Pancreas (tissue), 10 donors: Measurements from ENCODE around the gene VGF. TPM values are rescaled to one million over a fixed set of nuclear protein-coding genes. Genes with fewer than 3 reads are reported as not detected.
A peak's percentile ranks its signal among the peaks of the same experiment; 100 is the strongest.
"Not testable (repeated sequence)": the region's sequence is repeated elsewhere in the genome, so short reads cannot be mapped to it uniquely, and the experiment has no call there.

Source experiments
- ATAC-seq, 4 donors: fragments of 200-7000 bp; cut with Tn5 transposase; one replicate each; pipeline versions ENCODE4 v1.8.0 to v1.9.1; 2020; ENCODE audit warnings: mild to moderate bottlenecking in 4 of 4, moderate library complexity in 4 of 4
- DNase-seq, 6 donors: peaks; one replicate each; pipeline ENCODE4 v3.0.0-alpha.2; 2020
- FAIRE-seq: peaks from 2 replicates; lab custom pipeline; 2012; peaks lifted over from hg19 to GRCh38; lab: Jason Lieb, UNC
- H3K27ac ChIP-seq, 4 donors: fragments of 200-600 bp; sonication (generic); 1 replicate in 3 of 4; 2 replicates in 1 of 4; pipeline versions ENCODE4 v1.5.0 to v1.8.0; 2020
- H3K27me3 ChIP-seq, 4 donors: fragments of 200-600 bp; one replicate each; pipeline ENCODE4 v1.8.0; 2021
- H3K36me3 ChIP-seq, 3 donors: fragments of 200-600 bp; sonication (generic) in 1 of 3; one replicate each; pipeline versions ENCODE4 v1.5.0 to v1.8.0; 2020 to 2021
- H3K4me1 ChIP-seq, 3 donors: fragments of 200-600 bp; one replicate each; pipeline ENCODE4 v1.8.0; 2021
- H3K4me3 ChIP-seq, 4 donors: fragments of 200-600 bp; sonication (generic) in 2 of 4; one replicate each; pipeline versions ENCODE4 v1.5.0 to v1.8.0; 2020 to 2021
- H3K9me3 ChIP-seq, 4 donors: fragments of 200-600 bp; one replicate each; pipeline ENCODE4 v1.8.0; 2021
- CTCF ChIP-seq, 4 donors: fragments of 200-600 bp; sonication (generic) in 3 of 4; IDR thresholded peaks; one replicate each; pipeline versions ENCODE4 v1.5.0 to v1.8.0; 2021; ENCODE audit warnings: antibody characterized with exemption in 4 of 4
- WGBS, 2 donors: extraction: QIAGEN DNeasy Blood & Tissue Kit; methylation state at CpG; one replicate each; pipeline ENCODE4 v1.1.7; 2013; 5-methylcytosine and 5-hydroxymethylcytosine counted together
- intact Hi-C, 3 donors: fragments of 100-400 bp; cut with DNase I; formaldehyde crosslinking; loops; one replicate each; pipeline versions ENCODE4 v1.11.1 to v1.14.2; 2022
- polyA plus RNA-seq, 2 donors: library from polyadenylated mRNA; stranded (reverse); fragments of 200-250 nt; gene quantifications; one replicate each; pipeline ENCODE4 v1.2.3, GENCODE V29; 2013
- total RNA-seq, 6 donors: library from RNA; stranded (reverse); fragmentation: NEBNext Ultra II Directional in 4 of 6; extraction: Animal tissue kit (Norgen Biotek cat#: 25700) in 4 of 6; gene quantifications; one replicate each; pipeline versions ENCODE4 v1.2.1 to v1.2.4, GENCODE V29; 2021 to 2023
- donor health status: healthy with polysubstance abuse.
- donor health status: DM: no; HTN: no; CAD: no; lungs with moderate emphysema.
- donor health status: DM: no; HTN: no; CAD: no.
- donor health status: control.
- donor health status: control.
- donor health status: Bipolar disorder and iron deficiency.
- donor health status: DM: yes; HTN: yes; CAD: no.
- donor health status: DM: no; HTN: no; CAD: no.
- donor health status: DM: no; HTN: no; CAD: no.
- donor health status: DM: yes; HTN: yes; CAD: no.

The VGF gene
- total and polyA plus RNA-seq, 8 donors: 1.3 to 82.7 (median 22.4) TPM

GRCh38 chr7:101202603-101202918, 37.2 kb upstream of the VGF start:
- Histone ChIP-seq H3K9me3 (no peaks in the 10 kb centered on the region), H3K4me3 (no peak overlapping the region), H3K27me3 (peaks cover 0 to 2% (median 0%) of the 10 kb centered on the region in 4 donors), H3K4me1 (peaks cover 0 to 3% (median 0%) of the 10 kb centered on the region in 3 donors), H3K36me3 (no peaks in the 10 kb centered on the region), H3K27ac (no peak overlapping the region)
- no peak for TF ChIP-seq CTCF (IDR thresholded peaks at IDR 0.05)
- WGBS, 2 donors: 81 to 83% methylated on average over 5 of the region's 5 CpGs
- no peak for DNase-seq
- no peak for ATAC-seq
- no peak for FAIRE-seq
- intact Hi-C loops: no loop called here

- Histone ChIP-seq H3K9me3 (no peaks in the 10 kb centered on the region), H3K4me3 (peak overlapping the region in 2 of 4 donors; percentile 18 to 39), H3K27me3 (peaks cover 0 to 2% (median 0%) of the 10 kb centered on the region in 4 donors), H3K27ac (no peak overlapping the region), H3K36me3 (no peaks in the 10 kb centered on the region), H3K4me1 (peaks cover 0 to 3% (median 0%) of the 10 kb centered on the region in 3 donors)
- DNase-seq (peak in 1 of 6 donors; percentile 70), ATAC-seq (peak; percentile 60 to 84 (median 70)), FAIRE-seq (no peak)
- no peak for TF ChIP-seq CTCF (IDR thresholded peaks at IDR 0.05)
- WGBS, 2 donors: 11 to 17% methylated on average over 58 to 75 of the region's 75 CpGs
- intact Hi-C loops: no loop called here
Measured at GRCh38 chr7:101201695-101202602, 36.6 kb upstream of the VGF start.

DNA sequence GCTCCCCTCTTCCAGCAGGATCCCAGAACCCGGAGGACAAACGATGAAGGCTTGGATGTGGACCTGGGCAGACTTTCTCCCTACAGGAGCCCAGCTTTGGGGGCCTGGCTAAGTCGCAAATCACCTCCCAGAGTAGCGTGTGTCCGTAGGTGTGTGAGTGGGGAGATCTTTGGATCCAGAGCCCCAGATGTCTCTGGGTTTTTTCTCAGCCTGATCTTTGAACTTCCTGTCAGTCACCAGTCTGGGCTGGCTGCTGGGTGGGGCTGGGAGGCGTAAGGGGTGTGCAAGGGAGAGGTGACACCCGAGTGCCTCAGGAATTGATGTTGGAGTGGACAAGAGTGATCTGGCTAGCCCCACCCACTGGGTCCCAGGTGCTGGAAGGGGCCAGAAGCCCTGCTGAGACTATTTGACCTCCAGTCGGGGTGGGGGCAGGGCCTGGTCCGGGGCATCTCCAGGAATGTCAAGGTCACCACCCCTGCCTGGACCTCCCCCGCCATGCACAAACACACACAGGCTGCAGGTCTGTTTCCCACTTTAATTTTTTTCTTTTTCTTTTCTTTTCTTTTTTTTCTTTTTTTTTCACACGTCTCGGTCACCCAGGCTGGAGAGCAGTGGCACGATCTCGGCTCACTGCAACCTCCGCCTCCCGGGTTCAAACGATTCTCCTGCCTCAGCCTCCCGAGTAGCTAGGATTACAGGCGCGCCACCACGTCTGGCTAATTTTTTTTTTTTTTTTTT, 35.7 kb upstream of the VGF start, which contains the start of gene MOGAT3:
MOGAT3 (minus strand) TSS at position 175 of the 738 bp plus-strand sequence. CDS start 182 bp downstream, outside the sequence.
- Histone ChIP-seq H3K27ac (no peak within 1 kb of the TSS), H3K4me3 (peak within 1 kb of the TSS in 2 of 4 donors; percentile 18 to 39), H3K36me3 (no peaks in the 10 kb centered on the region), H3K9me3 (no peaks in the 10 kb centered on the region), H3K27me3 (peaks cover 0 to 2% (median 0%) of the 10 kb centered on the region in 4 donors), H3K4me1 (peaks cover 0 to 3% (median 0%) of the 10 kb centered on the region in 3 donors)
- FAIRE-seq (no peak), DNase-seq (no peak), ATAC-seq (peak in 3 of 4 donors; percentile 21 to 48 (median 22))
- intact Hi-C loops: no loop called here
- TF ChIP-seq CTCF (IDR thresholded peaks at IDR 0.05): no peak
- WGBS, 2 donors: 29 to 33% methylated on average over 9 to 21 of the region's 21 CpGs

GRCh38 chr7:101200504-101200861, 35.1 kb upstream of the VGF start:
- FAIRE-seq (no peak), DNase-seq (no peak), ATAC-seq (no peak)
- intact Hi-C loops: no loop called here
- Histone ChIP-seq H3K36me3 (no peaks in the 10 kb centered on the region), H3K4me1 (peaks cover 0 to 3% (median 0%) of the 10 kb centered on the region in 3 donors), H3K27me3 (peaks cover 0 to 2% (median 0%) of the 10 kb centered on the region in 4 donors), H3K27ac (no peak overlapping the region), H3K4me3 (no peak overlapping the region), H3K9me3 (no peaks in the 10 kb centered on the region)
- WGBS, 2 donors: 89% methylated on average over 2 of the region's 2 CpGs
- no peak for TF ChIP-seq CTCF (IDR thresholded peaks at IDR 0.05)

DNA sequence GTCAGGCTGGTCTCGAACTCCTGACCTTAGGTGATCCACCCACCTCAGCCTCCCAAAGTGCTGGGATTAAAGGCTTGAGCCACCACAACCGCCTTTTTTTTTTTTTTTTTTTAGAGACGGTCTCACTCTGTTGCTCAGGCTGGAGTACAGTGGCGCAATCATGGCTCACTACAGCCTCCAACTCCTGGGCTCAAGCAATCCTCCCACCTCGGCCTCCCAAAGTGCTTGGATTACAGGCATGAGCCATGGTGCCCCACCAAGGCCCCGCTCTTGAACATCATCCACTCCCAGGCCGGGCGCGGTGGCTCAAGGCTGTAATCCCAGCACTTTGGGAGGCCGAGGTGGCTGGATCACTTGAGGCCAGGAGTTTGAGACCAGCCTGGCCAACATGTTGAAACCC, 34.2 kb upstream of the VGF start:
- not testable (repeated sequence) for ATAC-seq, H3K36me3 ChIP-seq, FAIRE-seq

More for the DNA sequence above, 34.2 kb upstream of the VGF start:
- not testable (repeated sequence) for H3K9me3 ChIP-seq, H3K27ac ChIP-seq, DNase-seq, H3K4me1 ChIP-seq, H3K4me3 ChIP-seq, H3K27me3 ChIP-seq
- 89 to 95% methylated on average over 10 of the region's 10 CpGs for WGBS, 2 donors
- intact Hi-C loops: loop anchor here in 2 of 3 donors (10.0 kb wide), 1 partner anchor 55 kb away; no protein-coding TSS in a partner anchor
